NCI-H1092 treated with DMSO at 0.1 percent for 48 hours (cell line): ENCODE measurements around the gene RXFP3.
"Not testable (repeated sequence)": the region's sequence is repeated elsewhere in the genome, so short reads cannot be mapped to it uniquely, and the experiment has no call there.

Experiments used
- DNase-seq: peaks from one replicate; lab custom pipeline; 2025; lab: John Stamatoyannopoulos, UW

RXFP3 gene

DNA sequence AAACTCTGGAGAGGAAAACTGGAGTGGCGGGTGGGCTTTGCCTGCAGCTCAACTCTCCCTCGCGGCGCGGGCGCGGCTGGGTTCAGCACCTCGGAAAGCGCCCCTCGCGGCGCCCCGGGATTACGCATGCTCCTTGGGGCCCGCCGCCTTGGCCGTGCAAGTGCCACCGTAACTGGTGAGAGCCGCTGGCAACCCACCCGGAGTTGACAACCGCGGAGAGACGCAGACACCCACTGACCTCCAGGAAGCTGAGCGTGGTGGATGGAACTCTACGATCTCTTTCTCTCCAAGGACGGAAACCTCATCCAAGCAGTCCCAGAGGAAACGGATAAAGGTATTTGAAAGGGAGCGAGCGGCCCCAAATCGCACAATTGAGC lies 194 bp upstream of the RXFP3 start:
- DNase-seq = peak; percentile 46

DNA sequence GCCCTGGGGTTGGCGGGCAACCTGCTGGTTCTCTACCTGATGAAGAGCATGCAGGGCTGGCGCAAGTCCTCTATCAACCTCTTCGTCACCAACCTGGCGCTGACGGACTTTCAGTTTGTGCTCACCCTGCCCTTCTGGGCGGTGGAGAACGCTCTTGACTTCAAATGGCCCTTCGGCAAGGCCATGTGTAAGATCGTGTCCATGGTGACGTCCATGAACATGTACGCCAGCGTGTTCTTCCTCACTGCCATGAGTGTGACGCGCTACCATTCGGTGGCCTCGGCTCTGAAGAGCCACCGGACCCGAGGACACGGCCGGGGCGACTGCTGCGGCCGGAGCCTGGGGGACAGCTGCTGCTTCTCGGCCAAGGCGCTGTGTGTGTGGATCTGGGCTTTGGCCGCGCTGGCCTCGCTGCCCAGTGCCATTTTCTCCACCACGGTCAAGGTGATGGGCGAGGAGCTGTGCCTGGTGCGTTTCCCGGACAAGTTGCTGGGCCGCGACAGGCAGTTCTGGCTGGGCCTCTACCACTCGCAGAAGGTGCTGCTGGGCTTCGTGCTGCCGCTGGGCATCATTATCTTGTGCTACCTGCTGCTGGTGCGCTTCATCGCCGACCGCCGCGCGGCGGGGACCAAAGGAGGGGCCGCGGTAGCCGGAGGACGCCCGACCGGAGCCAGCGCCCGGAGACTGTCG lies 976 bp downstream of the RXFP3 start:
- DNase-seq = no peak

DNA sequence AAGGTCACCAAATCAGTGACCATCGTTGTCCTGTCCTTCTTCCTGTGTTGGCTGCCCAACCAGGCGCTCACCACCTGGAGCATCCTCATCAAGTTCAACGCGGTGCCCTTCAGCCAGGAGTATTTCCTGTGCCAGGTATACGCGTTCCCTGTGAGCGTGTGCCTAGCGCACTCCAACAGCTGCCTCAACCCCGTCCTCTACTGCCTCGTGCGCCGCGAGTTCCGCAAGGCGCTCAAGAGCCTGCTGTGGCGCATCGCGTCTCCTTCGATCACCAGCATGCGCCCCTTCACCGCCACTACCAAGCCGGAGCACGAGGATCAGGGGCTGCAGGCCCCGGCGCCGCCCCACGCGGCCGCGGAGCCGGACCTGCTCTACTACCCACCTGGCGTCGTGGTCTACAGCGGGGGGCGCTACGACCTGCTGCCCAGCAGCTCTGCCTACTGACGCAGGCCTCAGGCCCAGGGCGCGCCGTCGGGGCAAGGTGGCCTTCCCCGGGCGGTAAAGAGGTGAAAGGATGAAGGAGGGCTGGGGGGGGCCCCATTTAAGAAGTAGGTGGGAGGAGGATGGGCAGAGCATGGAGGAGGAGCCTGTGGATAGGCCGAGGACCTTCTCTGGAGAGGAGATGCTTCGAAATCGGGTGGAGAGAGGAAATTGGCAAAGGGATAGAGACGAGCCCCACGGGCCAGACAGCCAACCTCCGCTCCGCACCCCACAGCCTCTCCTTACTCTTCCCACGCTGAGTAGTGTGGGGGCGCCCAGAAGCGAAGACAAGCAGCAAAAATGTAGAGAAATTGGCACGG lies 1.7 kb downstream of the RXFP3 start:
- DNase-seq = no peak

DNA sequence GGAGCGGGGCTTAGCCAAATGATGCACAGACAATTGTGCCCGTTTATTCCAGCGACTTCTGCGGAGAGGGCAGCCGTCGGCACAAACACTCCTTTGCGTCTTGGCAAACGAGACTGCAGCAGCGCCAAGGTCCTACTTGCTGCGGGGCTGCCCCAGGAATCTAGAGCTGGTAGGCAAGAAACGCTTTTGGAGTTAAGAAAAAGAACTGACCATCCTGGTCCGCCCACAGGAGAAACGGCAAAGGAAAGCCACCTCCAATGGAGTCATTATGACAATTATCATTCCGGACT lies 2.3 kb downstream of the RXFP3 start:
- no peak for DNase-seq

DNA sequence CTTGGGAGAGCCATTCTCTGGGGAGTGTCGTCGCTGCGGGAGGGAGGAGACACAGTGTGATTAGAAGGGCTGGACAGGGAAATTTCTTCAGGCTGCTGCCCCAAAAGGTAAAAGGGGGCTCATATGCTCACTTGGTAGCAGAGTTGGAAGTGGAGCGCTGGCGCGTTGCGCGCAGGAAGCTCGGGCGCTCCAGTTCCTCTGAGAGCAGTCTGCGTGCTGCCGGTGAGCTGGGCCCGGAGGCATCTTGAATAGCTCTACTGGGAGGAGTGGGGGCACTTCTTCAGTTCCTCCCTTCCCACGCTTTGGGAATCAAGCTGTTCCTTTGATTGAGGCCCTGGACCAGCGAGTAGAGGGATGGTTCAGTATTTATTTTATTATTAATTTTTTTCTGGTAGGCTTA lies 2.7 kb downstream of the RXFP3 start:
- no peak for DNase-seq

DNA sequence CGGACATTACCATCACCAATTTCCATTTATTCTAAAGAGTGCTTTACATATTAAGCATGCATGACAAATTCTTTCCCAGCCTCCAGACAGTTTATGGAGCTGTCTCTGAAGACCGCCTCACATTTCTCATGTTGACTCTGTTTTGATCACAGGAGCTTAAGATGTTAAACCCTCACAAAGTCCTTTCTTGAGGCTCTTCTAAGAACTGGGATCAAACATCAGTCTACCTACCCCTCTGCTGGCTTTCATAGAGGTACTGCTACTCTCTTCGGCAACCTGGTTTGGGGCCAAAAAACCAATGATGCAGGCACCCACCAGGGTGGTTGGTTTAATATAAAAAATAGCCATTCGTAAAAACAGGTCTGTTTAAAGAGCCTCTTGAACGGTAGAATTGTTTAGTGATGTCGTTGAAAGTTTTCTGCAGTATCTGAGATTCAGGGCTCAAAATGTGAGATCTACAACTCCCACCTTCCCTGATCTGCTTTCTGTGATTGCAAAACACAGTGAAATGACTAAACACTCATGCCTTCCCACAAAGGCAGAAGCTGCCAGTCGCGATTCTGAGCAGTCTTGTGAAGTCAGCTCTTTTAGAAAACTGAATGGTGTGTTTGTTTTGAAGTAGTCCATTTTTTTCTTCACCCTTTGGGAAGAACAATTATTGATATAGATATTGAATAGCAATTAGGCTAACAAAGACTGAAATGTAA lies 3.5 kb downstream of the RXFP3 start:
- no peak for DNase-seq

DNA sequence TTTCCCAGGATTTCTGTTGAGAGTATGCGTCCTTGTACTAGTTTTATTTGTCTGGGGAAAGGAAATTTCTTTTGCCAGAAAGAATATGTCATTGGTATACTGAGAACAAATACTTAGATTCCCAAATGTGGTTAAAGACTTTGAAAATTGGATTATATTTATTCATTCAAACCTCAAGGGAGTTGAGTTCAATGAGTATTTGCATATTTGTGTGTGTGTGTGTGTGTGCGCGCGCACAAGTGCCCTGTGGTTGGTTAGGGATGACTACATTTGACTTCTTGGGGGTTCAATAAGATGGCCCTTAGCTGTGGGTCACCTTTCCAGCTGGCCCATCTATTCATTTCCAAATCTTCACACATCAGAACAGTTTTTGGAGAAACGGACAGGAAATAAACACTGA lies 4.9 kb downstream of the RXFP3 start:
- no peak for DNase-seq

DNA sequence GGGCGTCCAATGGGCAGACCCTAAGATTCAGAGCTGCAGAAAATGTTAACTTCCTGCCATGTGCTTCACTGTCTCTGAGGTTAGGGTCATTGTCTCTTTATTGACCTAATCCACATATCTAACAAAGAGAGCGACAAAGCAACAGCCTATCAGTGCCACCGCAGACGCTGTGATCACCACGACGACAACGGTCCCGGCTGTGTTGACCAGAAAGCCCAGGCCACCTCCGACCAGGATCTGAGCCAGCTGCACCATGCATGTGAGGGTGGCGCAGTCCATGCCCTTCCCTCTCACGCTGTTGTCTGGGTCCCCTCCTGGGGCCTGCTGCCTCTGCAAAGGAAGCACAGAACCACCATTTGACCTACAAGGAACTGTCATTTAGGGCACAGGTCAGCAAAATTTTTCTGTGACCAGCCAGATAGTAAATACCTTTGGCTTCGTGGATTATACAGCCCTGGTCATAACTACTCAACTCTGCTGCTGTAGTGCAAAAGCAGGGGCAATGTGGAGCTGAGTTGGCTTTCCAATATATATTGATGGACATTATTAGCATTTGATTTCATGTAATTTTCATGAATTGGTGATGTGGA lies 8.5 kb downstream of the RXFP3 start:
- no peak for DNase-seq

DNA sequence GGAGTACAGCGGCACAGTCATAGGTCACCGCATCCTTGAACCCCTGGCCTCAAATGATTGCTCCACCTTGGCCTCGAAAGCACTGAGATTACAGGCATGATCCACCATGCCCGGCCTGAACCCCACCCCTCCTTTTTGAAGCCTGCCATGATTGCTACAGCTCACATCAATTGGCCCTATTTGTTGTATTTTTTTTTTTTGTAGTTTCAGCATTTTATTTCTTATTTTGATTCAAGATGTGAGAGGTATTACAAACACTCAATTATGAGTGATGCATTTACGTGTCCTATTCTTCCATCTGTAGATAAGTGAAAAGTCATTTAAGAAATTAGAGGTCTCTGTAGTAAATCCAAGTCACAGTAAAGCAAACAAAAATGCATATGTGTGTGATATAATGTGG lies 16.0 kb downstream of the RXFP3 start:
- not testable (repeated sequence) for DNase-seq

DNA sequence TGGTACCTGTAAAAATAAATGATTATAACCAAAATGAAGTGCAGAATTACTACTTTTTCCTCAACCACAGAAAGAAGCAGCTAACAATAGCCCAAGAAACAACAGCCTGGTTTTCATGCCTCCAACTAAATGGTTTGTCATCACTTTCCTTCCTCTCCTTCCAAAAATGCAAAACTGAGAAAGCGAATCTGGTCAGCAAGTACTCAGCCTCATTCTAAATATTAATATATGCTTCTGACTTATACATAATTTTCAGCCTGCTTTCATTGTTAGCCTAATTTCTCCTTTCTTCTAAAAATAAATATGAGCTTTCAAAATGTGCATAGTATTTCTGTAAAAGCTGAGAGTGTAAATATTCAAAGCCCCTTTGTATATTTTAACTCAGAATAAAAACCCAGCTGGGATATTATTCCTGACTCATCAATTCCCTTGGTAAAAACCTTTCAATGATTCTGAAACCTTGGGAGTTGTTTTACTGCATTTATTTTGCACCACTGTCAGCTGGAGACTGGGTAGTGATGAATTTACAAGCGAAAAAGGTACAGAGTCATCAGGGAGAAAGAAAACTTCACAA lies 21.5 kb downstream of the RXFP3 start:
- no peak for DNase-seq

DNA sequence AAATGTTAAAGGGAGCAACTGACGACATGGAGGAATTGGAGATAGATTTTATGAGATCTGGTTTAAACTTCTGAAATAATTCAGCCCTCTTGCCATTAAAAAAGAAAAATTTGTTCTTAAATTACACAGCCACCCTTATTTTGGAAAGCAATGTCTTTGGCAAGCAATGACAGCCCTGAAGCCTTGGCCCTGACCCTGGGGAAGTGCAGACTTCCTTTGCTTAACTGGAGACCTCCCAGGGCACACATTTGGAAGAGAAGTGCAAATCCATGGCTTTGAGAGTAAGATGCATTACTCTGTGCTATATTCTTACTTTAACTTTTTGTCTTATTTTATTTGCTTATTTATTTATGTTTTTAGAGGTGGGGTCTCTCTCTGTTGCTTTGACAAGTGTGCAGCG lies 22.0 kb downstream of the RXFP3 start:
- DNase-seq = no peak

DNA sequence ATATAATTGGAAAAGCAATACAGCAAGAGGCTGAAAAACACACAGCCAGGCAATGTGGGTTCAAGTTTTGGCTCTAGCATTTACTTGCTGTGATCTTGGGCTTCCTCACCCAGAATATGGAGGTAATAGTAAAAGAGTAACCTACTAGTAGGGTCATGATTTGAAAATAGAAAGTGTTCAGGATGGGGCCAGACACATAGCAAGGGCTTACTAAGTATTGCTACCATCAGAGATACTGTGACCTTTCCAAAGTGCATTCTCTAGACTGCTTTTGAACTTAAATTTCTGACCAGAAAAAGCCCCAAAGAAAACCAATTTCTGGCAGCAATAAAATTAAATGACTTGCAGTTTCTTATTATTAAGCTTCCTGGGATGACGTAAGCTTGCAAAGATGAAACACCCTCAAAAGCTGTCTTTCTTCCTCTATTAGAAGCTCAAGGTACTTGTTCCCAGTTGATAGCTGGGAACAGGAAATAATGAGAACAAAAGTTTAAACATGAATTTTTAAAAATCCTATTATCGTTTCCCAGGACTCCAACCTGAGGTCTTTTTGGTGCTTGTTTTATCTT lies 28.0 kb downstream of the RXFP3 start:
- no peak for DNase-seq

DNA sequence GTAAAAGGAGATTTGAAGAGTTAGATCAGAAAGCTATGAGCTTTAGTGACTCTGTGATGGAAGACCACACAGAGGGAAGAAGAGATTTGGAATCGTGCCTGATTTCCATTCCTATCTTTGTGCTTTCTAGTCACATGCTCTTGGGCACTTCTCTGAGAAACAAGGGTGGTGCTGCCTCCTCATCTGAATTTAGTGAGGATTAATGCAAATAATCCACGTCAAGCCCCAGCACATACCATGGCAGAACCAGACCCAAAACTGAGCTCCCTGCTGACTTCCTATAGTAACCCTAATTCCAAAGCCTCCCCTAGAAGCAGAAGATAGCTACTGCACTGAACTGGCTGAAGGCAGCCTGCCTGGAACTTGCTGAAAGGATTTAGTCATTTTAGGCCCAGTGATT lies 30.6 kb downstream of the RXFP3 start:
- DNase-seq = no peak

DNA sequence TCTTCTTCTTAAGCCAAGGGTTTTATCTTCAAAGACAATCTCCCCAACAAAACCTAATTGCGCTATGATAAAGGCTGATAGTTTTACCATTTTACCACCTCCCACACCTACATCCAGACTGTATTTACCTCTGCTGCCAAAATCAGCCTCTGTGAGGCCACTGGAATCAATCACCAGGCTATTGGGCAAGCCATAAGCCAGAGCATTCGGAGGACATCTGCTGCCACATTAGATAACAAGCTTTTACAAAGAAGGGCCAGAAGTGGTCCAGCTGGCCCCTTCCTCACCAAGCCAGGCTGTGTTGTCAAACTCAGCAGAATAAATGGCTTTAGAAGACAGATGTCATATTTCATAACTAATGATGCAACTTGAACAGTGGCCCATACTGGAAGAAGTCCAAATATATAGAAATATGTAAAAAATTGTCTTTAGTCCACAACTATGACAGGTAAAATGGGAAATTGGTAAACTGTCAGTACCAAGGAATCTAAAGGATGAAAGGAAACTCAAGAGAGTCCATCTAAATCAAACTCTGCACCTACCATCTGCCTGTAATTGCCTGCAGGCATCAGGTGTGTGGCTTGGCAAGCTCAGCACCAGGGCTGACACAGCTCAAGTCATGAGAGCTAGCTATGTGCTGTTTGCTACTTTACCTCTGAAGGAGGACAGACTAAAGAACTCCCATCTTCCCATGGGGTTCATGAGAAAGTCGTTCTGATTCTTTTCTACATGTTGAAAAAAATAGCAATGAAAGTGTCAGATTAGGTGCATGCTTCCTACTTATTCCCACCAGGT lies 32.2 kb downstream of the RXFP3 start:
- DNase-seq = no peak

DNA sequence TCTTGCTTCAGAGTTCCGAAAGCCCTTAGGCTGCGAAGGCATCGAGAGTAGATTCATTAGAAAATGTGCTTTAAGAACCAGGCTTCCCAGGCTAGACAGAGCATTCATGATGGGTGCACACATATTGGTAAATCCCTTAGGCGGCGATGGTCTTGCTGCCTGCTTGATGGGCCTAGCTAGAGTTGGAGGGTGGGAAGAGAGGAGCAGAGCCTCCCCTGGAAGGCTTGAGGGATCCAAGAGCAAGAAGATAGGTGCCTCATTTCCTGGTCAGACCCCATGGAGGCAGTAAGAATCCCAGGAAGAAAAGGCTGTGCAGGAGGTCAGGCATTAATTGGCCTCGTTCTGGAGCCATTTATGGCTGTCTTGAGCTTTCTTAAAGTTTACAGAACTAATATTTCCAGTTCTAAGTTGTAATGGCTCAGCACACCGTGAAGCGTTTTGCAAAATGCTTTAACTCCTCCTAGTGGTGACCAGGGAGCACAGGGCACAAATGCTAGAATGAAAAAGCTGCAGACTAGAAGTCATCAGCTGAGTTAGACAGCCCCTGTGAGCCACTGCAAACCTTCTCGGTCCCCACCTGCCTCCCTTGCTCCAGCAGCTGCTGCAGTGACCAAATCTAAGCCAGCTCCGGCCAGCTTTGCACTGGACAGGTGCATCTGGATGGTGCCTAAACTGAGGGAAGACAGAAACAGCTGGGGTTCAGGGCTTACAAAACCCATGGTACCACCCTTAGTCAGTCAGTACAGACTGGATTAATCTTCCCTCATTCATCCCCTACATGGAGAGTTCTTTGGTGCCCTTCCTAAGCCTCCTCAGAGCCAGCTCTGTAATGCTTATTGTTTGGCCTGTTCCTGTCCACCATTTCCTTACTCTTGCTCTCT lies 33.6 kb downstream of the RXFP3 start:
- DNase-seq = peak; percentile 43

DNA sequence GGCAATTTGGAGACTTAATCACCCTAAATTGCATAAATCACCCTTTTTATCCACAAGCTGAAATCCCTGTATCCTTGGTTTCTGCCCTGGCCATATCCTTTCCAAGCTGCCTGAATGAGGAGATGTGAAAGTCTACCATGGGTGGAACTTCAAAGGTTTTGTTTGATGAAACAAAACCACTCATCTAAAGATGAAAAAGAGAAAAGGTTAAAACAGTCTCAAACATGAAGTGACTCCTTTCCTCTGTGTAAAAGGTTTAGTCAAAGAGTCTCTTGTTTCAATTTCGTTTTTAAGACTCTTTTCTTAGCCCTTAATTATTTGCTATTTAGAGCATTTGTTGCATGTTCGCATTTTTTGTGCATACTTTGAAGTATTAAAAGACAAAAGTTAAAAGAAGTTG lies 37.1 kb downstream of the RXFP3 start:
- DNase-seq = no peak

DNA sequence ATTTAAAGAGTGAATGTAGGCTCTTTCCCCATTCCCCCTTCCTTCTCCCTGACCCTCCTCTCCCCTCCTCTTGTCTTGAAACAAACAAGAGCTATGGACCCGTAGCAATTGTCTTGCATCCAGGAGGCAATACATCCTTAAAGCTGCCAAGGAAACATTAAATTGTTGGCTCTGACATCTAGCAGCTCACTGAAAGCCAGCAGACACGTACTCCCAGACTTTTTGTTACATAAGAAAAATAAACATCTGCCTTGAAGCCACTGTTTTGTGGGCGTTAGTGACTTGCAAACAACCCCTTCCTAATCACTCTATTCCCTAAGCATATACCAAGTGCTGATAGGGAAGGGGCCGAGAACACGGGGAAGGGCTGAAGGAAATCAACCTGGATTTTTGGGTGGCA lies 39.7 kb downstream of the RXFP3 start:
- DNase-seq = no peak

DNA sequence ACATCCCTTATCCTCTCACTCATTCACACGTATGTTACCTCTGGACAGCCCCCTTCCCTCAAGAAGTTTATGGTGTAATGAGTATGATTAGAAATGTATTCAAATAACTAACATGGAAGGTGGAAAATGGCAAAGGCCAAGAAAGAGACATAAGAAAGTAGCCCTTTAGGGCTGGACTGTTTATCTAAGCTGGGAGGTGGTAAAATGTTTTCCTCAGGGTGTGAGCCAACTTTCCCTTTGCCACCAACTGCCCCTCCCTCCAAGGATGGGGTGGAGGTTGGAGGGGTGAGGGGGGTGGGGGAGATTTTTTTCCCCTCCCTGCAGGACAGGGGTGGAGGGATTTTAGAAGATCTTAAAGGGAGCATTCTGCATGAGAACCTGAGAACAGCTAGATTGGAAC lies 40.1 kb downstream of the RXFP3 start:
- DNase-seq = no peak

DNA sequence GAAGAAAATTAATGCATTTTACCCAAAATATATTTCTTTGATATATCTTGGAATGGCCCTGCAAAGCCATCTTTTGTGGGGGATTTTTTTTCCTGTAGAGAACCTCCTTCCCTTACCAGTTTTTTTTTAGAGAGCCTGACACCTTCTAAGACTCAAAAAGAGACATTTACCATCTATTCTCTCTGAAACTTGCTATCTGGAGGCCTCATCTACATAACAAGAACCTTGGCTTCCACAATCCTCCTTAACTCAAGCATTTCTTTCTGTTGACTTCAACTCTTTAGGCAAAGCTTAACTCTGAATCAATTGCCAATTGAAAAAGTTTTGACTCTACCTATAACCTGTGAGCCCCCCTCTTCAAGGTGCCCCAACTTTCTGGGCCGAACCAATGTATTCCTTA lies 42.1 kb downstream of the RXFP3 start:
- no peak for DNase-seq

DNA sequence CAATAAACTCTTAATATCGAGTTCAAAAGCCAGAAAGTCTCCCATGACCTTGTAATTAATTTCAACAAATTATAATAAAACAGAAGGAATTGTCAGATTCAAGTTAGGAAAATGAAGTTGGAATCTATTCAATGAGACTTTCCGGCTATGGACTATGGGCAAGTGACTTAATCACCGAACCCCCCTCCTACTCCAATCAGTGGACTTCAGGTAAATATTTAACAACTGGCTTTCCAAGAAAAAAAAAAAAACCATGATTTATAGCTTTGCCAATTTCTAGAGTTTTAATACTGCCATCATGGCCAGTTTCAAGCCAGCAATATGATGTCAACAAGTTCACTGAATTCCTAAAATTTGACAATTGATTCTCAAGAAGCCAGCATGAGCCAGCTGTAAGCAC lies 43.8 kb downstream of the RXFP3 start:
- DNase-seq = no peak
